ENCODE data around the gene ZMYND11. TPM values are rescaled to one million over a fixed set of nuclear protein-coding genes. Genes with fewer than 3 reads are reported as not detected.

Gene ZMYND11
- total RNA-seq, 2 donors from 2014 or later: 34.2 to 37.7 TPM

DNA sequence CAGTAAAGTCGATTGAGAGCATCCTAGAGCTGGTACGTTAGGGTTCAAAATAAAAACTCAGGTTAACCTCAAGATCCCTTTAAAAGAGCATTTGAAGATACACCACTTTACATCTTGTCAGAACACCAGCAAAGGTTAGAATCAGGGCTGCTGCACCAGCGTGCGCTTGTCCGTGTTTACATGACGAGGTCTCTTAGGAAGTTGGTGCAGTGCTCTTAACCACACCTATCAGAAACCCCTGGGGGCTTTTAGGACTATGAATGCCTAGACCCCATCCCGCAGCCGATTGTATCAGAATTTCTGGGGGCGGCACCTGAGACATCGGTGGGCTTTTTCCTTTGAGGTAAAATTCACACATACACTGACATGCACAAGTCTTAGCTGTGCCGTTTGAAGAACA, 97.6 kb downstream of the ZMYND11 start:
- Mint-ChIP-seq H3K4me3 (no peak overlapping the region), H3K27ac (no peak overlapping the region), H3K27me3 (ENCODE audit: insufficient read depth) (no peaks in the 10 kb centered on the region), H3K4me1 (no peaks in the 10 kb centered on the region), H3K36me3 (ENCODE audit: low read depth) (peaks cover 8% of the 10 kb centered on the region), H3K9me3 (no peaks in the 10 kb centered on the region)
- Histone ChIP-seq H3K27ac (ENCODE audit: low read depth, low read length) (no peak overlapping the region), H3K4me3 (ENCODE audit: low read length) (no peak overlapping the region), H3K27me3 (ENCODE audit: control insufficient read depth, insufficient read depth, low read length, poor library complexity, severe bottlenecking) (no peaks in the 10 kb centered on the region), H3K36me3 (ENCODE audit: control insufficient read depth, insufficient read depth, low read length) (peaks cover 6% of the 10 kb centered on the region), H3K4me1 (ENCODE audit: control insufficient read depth, insufficient read depth, low read length) (no peaks in the 10 kb centered on the region), H3K9me3 (ENCODE audit: control insufficient read depth, low read length) (no peaks in the 10 kb centered on the region), H3K9ac (ENCODE audit: extremely low read depth, low read length, poor library complexity, severe bottlenecking) (no peak overlapping the region)
- no peak for DNase-seq
- TF ChIP-seq, protein P1, sequence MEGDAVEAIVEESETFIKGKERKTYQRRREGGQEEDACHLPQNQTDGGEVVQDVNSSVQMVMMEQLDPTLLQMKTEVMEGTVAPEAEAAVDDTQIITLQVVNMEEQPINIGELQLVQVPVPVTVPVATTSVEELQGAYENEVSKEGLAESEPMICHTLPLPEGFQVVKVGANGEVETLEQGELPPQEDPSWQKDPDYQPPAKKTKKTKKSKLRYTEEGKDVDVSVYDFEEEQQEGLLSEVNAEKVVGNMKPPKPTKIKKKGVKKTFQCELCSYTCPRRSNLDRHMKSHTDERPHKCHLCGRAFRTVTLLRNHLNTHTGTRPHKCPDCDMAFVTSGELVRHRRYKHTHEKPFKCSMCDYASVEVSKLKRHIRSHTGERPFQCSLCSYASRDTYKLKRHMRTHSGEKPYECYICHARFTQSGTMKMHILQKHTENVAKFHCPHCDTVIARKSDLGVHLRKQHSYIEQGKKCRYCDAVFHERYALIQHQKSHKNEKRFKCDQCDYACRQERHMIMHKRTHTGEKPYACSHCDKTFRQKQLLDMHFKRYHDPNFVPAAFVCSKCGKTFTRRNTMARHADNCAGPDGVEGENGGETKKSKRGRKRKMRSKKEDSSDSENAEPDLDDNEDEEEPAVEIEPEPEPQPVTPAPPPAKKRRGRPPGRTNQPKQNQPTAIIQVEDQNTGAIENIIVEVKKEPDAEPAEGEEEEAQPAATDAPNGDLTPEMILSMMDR (conservative IDR thresholded peaks at IDR 0.05): no peak
- 86 to 97% methylated on average over 10 to 11 of the region's 11 CpGs for WGBS, 2 experiments (ENCODE audit: insufficient coverage in 1 of 2, insufficient read length in 1 of 2)

DNA sequence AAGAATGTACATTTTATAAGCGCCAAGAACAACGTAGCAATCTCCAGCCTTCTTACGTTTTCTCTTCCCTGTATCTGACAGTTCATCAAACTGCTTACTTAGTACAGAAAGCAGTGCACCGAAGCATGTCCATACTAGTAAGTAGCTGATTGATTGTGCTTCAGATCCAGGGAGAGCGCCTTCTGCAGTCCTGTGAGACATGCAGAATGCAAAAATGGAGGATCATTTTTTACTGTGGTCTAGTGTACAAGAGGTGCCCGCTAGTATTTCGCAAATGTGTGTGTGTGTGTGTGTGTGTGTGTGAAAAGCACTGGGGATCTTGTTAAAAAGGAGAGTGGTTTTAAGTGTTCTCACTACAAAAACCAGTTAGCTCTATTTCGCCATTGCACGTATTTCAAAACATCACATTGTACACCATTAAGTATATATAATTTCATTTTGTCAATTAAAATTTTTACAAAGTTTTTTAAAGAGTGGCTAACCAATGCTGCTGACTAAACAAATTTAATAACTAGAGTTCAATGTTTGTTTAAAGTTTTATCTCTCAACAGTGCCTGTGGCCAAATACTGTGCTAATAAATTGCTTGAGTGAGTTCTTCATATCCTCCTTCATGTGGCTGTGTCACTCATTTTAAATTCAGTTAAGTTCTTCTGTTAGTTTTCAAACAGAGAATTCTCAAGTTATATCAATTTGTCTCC, 99.6 kb downstream of the ZMYND11 start:
- Mint-ChIP-seq H3K27me3 (ENCODE audit: insufficient read depth) (no peaks in the 10 kb centered on the region), H3K36me3 (ENCODE audit: low read depth) (peaks cover 14% of the 10 kb centered on the region), H3K9me3 (no peaks in the 10 kb centered on the region), H3K4me3 (no peak overlapping the region), H3K4me1 (no peaks in the 10 kb centered on the region), H3K27ac (no peak overlapping the region)
- TF ChIP-seq, protein P1 (conservative IDR thresholded peaks at IDR 0.05): no peak
- Histone ChIP-seq H3K9ac (ENCODE audit: extremely low read depth, low read length, poor library complexity, severe bottlenecking) (no peak overlapping the region), H3K27ac (ENCODE audit: low read depth, low read length) (no peak overlapping the region), H3K9me3 (ENCODE audit: control insufficient read depth, low read length) (no peaks in the 10 kb centered on the region), H3K4me1 (ENCODE audit: control insufficient read depth, insufficient read depth, low read length) (no peaks in the 10 kb centered on the region), H3K27me3 (ENCODE audit: control insufficient read depth, insufficient read depth, low read length, poor library complexity, severe bottlenecking) (no peaks in the 10 kb centered on the region), H3K36me3 (ENCODE audit: control insufficient read depth, insufficient read depth, low read length) (peaks cover 15% of the 10 kb centered on the region), H3K4me3 (ENCODE audit: low read length) (no peak overlapping the region)
- no peak for DNase-seq
- WGBS, 2 experiments (ENCODE audit: insufficient coverage in 1 of 2, insufficient read length in 1 of 2): 88 to 96% methylated on average over 5 to 7 of the region's 9 CpGs

DNA sequence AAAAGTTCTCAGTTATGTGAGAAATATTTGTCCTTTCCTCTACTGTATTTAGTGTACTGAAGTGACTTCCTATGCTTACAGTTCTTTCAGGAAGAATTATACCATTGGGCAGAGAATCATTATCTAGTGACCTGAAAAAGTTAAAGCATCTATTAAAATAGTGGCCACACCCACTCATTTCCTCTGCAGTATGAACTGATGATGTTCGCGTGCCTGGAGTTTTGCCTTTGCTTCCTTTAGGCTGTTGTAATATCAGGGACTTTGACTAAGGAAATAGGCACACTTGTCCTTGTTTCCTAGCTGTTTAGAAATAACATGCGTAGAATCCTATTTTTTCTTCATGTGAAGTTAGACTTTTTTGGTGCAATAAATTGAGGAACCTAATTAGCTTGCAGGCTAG, 100.7 kb downstream of the ZMYND11 start:
- Histone ChIP-seq H3K9ac (ENCODE audit: extremely low read depth, low read length, poor library complexity, severe bottlenecking) (no peak overlapping the region), H3K4me3 (ENCODE audit: low read length) (no peak overlapping the region), H3K27ac (ENCODE audit: low read depth, low read length) (no peak overlapping the region), H3K4me1 (ENCODE audit: control insufficient read depth, insufficient read depth, low read length) (no peaks in the 10 kb centered on the region), H3K27me3 (ENCODE audit: control insufficient read depth, insufficient read depth, low read length, poor library complexity, severe bottlenecking) (no peaks in the 10 kb centered on the region), H3K9me3 (ENCODE audit: control insufficient read depth, low read length) (no peaks in the 10 kb centered on the region), H3K36me3 (ENCODE audit: control insufficient read depth, insufficient read depth, low read length) (peaks cover 23% of the 10 kb centered on the region)
- Mint-ChIP-seq H3K4me3 (no peak overlapping the region), H3K27me3 (ENCODE audit: insufficient read depth) (no peaks in the 10 kb centered on the region), H3K9me3 (no peaks in the 10 kb centered on the region), H3K4me1 (no peaks in the 10 kb centered on the region), H3K36me3 (ENCODE audit: low read depth) (peaks cover 14% of the 10 kb centered on the region), H3K27ac (no peak overlapping the region)
- no peak for DNase-seq
- TF ChIP-seq, protein P1 (conservative IDR thresholded peaks at IDR 0.05): no peak
- 97% methylated on average over 3 of the region's 3 CpGs for WGBS, 2 experiments (ENCODE audit: insufficient coverage in 1 of 2, insufficient read length in 1 of 2)
